IPS-18a (cell line): ENCODE results near the gene ZNF490.
"Not testable (repeated sequence)": the region's sequence is repeated elsewhere in the genome, so short reads cannot be mapped to it uniquely, and the experiment has no call there.

Experiments
- H3K27ac ChIP-seq: one replicate; pipeline ENCODE4 v1.5.1; 2013; ENCODE audit warnings: low read length
- H3K27me3 ChIP-seq: one replicate; pipeline ENCODE4 v1.6.1; 2013; ENCODE audit warnings: mild to moderate bottlenecking, low read length; ENCODE audit not compliant: control insufficient read depth, insufficient read depth
- H3K36me3 ChIP-seq: one replicate; pipeline ENCODE4 v1.6.1; 2013; ENCODE audit warnings: low read depth, low read length; ENCODE audit not compliant: control insufficient read depth
- H3K4me1 ChIP-seq: one replicate; pipeline ENCODE4 v1.6.1; 2013; ENCODE audit warnings: low read depth, low read length; ENCODE audit not compliant: control insufficient read depth
- H3K4me3 ChIP-seq: one replicate; pipeline ENCODE4 v1.5.1; 2013; ENCODE audit warnings: low read length
- H3K9ac ChIP-seq: one replicate; pipeline ENCODE4 v1.6.1; 2013; ENCODE audit warnings: mild to moderate bottlenecking, low read length, moderate library complexity
- H3K9me3 ChIP-seq: one replicate; pipeline ENCODE4 v1.6.1; 2013; ENCODE audit warnings: low read depth, low read length; ENCODE audit not compliant: control insufficient read depth

ZNF490 gene

GRCh38 chr19:12567951-12568350 lies 42.7 kb downstream of the ZNF490 start:
- H3K36me3 ChIP-seq, result no peaks in the 10 kb centered on the region
- H3K4me3 ChIP-seq, result no peak overlapping the region
- no peak overlapping the region for H3K27ac ChIP-seq
- H3K27me3 ChIP-seq, result no peaks in the 10 kb centered on the region
- no peaks in the 10 kb centered on the region for H3K9me3 ChIP-seq
- H3K9ac ChIP-seq, result no peak overlapping the region
- peaks cover 5% of the 10 kb centered on the region for H3K4me1 ChIP-seq

DNA sequence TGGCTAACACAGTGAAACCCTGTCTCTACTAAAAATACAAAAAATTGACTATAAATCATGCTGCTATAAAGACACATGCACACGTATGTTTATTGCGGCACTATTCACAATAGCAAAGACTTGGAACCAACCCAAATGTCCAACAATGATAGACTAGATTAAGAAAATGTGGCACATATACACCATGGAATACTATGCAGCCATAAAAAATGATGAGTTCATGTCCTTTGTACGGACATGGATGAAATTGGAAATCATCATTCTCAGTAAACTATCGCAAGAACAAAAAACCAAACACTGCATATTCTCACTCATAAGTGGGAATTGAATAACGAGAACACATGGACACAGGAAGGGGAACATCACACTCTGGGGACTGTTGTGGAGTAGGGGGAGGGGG lies 44.2 kb downstream of the ZNF490 start:
- H3K9me3 ChIP-seq, result not testable (repeated sequence)

DNA sequence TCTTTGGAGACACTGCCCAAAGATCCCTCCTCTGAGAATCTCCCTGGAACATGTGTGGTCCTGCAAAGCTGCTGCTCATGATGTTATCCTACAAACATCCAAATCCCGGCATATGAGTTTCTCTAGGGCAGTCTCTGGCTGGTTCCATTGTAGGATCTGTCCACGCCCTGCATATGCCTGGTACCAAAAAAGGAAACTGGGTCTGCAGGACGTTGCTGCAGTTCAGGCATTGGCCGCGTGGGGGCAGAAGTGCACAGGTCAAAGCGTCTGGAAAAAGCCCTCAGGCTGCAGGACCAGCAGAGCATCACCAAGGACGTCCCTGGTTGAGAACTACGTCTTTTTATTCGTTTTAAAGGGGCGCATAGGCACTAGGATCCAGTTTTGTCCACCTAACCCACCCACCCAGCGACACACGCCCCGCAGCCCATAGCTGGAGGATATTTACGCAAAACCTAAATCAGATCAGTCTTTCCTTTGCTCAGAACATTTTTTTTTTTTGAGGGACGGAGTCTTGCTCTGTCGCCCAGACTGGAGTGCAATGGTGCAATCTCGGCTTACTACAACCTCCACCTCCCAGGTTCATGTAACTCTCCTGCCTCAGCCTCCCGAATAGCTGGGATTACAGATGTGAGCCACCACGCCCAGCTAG lies 46.5 kb downstream of the ZNF490 start:
- Histone ChIP-seq H3K9me3 (no peaks in the 10 kb centered on the region), H3K4me1 (no peaks in the 10 kb centered on the region), H3K27ac (no peak overlapping the region), H3K36me3 (no peaks in the 10 kb centered on the region), H3K9ac (no peak overlapping the region), H3K27me3 (no peaks in the 10 kb centered on the region), H3K4me3 (no peak overlapping the region)

More for the DNA sequence above, 44.2 kb downstream of the ZNF490 start:
- not testable (repeated sequence) for H3K4me1 ChIP-seq, H3K4me3 ChIP-seq, H3K36me3 ChIP-seq, H3K27ac ChIP-seq, H3K9ac ChIP-seq, H3K27me3 ChIP-seq

- Histone ChIP-seq H3K4me3 (no peak overlapping the region), H3K9ac (no peak overlapping the region), H3K9me3 (no peaks in the 10 kb centered on the region), H3K4me1 (no peaks in the 10 kb centered on the region), H3K36me3 (no peaks in the 10 kb centered on the region), H3K27ac (no peak overlapping the region), H3K27me3 (no peaks in the 10 kb centered on the region)
Measured at GRCh38 chr19:12555456-12555930, 55.1 kb downstream of the ZNF490 start.

DNA sequence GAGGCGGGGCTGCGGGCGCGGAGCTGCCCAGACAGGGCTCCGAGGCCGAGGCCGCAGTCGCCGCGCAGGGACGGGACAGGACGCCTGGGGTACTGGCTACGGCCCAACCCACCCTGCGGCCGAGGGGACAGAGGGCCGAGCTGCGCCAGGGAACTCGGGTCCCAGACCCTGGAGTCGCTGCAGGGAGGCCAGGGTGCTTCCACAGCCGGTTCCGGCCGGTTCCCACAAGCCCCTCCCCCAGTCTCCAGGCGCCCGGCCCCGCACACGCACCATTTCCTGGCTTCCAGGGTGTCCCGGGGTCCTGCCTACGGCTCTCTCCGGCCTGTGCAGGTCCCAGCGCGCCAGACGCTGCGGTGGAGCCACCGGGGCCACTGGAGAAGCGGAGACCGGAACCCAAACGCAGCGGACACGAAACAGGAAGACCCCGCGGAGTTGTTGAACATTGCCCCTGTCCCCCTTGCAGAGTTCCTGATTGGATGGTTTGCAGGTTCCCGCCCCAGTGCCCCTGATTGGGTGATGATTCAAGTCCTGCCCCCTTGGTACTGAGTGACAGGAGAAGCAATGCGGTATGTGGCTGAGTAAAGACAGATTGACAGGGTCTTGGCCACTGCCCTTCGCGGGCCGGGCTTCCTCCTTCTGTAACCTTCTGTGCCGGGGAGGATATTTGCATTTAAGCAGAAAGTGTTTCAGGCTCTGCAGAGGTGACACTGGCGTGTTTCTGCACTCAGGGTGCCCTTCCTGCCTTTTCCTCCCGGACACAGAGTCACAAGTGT lies 59.4 kb downstream of the ZNF490 start, which contains the start of gene ZNF564:
Gene ZNF564, minus strand, starts transcription at position 423 of the 773 bp plus-strand sequence. Its CDS starts 150 bp downstream, at position 273.
- H3K27ac ChIP-seq, result peak within 1 kb of the TSS; percentile 79
- H3K4me1 ChIP-seq, result no peaks in the 10 kb centered on the region
- peak within 1 kb of the TSS; percentile 96 for H3K9ac ChIP-seq
- no peaks in the 10 kb centered on the region for H3K9me3 ChIP-seq
- H3K27me3 ChIP-seq, result no peaks in the 10 kb centered on the region
- H3K4me3 ChIP-seq, result peak within 1 kb of the TSS; percentile 99
- H3K36me3 ChIP-seq, result no peaks in the 10 kb centered on the region

GRCh38 chr19:12546903-12547302 lies 63.7 kb downstream of the ZNF490 start:
- H3K9me3 ChIP-seq, result no peaks in the 10 kb centered on the region
- H3K27ac ChIP-seq, result no peak overlapping the region
- H3K36me3 ChIP-seq, result no peaks in the 10 kb centered on the region
- no peak overlapping the region for H3K9ac ChIP-seq
- no peak overlapping the region for H3K4me3 ChIP-seq
- no peaks in the 10 kb centered on the region for H3K4me1 ChIP-seq
- H3K27me3 ChIP-seq, result no peaks in the 10 kb centered on the region

- Histone ChIP-seq H3K27ac (no peak overlapping the region), H3K4me1 (no peaks in the 10 kb centered on the region), H3K36me3 (no peaks in the 10 kb centered on the region), H3K9me3 (no peaks in the 10 kb centered on the region), H3K9ac (no peak overlapping the region), H3K4me3 (no peak overlapping the region), H3K27me3 (no peaks in the 10 kb centered on the region)
Measured at GRCh38 chr19:12546068-12546467, 64.5 kb downstream of the ZNF490 start.

- Histone ChIP-seq H3K4me1 (no peaks in the 10 kb centered on the region), H3K9me3 (no peaks in the 10 kb centered on the region), H3K4me3 (no peak overlapping the region), H3K9ac (no peak overlapping the region), H3K27ac (no peak overlapping the region), H3K27me3 (no peaks in the 10 kb centered on the region), H3K36me3 (no peaks in the 10 kb centered on the region)
Measured at GRCh38 chr19:12545267-12545666, 65.3 kb downstream of the ZNF490 start.

- H3K9ac ChIP-seq, result no peak overlapping the region
- H3K4me1 ChIP-seq, result no peaks in the 10 kb centered on the region
- no peaks in the 10 kb centered on the region for H3K36me3 ChIP-seq
- no peaks in the 10 kb centered on the region for H3K27me3 ChIP-seq
- no peak overlapping the region for H3K27ac ChIP-seq
- H3K4me3 ChIP-seq, result no peak overlapping the region
- no peaks in the 10 kb centered on the region for H3K9me3 ChIP-seq
Measured at GRCh38 chr19:12544401-12544876, 66.2 kb downstream of the ZNF490 start.

DNA sequence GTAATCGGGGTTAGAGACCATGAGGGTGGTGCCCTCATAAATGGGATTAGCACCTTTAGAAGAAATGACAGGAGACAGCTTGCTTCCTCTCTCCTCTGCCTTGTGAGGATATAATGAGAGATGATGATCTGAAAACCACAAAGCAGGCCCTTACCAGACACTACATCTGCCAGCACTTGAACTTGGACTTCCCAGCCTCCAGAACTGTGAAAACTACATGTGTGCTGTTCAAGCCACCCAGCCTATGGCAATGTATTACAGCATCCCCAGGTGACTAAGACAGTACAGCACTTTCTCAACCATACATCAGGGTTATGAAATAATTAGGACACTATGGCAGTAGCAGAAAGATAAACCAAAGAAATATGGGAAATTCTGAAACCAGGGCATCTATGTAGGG lies 66.8 kb downstream of the ZNF490 start:
- no peaks in the 10 kb centered on the region for H3K36me3 ChIP-seq
- H3K27ac ChIP-seq, result no peak overlapping the region
- H3K4me3 ChIP-seq, result no peak overlapping the region
- H3K4me1 ChIP-seq, result no peaks in the 10 kb centered on the region
- H3K27me3 ChIP-seq, result no peaks in the 10 kb centered on the region
- no peaks in the 10 kb centered on the region for H3K9me3 ChIP-seq
- no peak overlapping the region for H3K9ac ChIP-seq
